H7 (cell line): ENCODE results near the gene FBLN2. TPM values are rescaled to one million over a fixed set of nuclear protein-coding genes. Genes with fewer than 3 reads are reported as not detected.

Source experiments
- DNase-seq: peaks from one replicate; pipeline ENCODE4 v3.0.0; 2012
- H3K27me3 ChIP-seq: 2 replicates; pipeline ENCODE4 v1.6.0; 2011; ENCODE audit warnings: mild to moderate bottlenecking, low read length; ENCODE audit not compliant: control insufficient read depth, insufficient read depth
- H3K36me3 ChIP-seq: replicated peaks from 2 replicates; pipeline ENCODE4 v1.5.1; 2011; ENCODE audit warnings: low read length; ENCODE audit not compliant: control insufficient read depth, insufficient read depth
- H3K4me3 ChIP-seq: 2 replicates; pipeline ENCODE4 v1.5.1; 2011; ENCODE audit warnings: low read depth, mild to moderate bottlenecking, control low read depth, low read length, moderate library complexity; ENCODE audit not compliant: insufficient read depth
- total RNA-seq: library from RNA; depleted of rRNA; stranded (reverse); fragments of >200 nt; shearing (Covaris generic); gene quantifications from 2 replicates; pipeline ENCODE4 v1.2.3, GENCODE V29; 2014

The FBLN2 gene
- total RNA-seq, 1 experiment from 2014 or later = 27.4 TPM

GRCh38 chr3:13612829-13613228, 63.9 kb downstream of the FBLN2 start:
- no peaks in the 10 kb centered on the region for H3K36me3 ChIP-seq
- DNase-seq = no peak
- H3K27me3 ChIP-seq = no peaks in the 10 kb centered on the region
- H3K4me3 ChIP-seq = no peak overlapping the region

- no peaks in the 10 kb centered on the region for H3K36me3 ChIP-seq
Measured at GRCh38 chr3:13613343-13614190, 64.6 kb downstream of the FBLN2 start.

GRCh38 chr3:13614607-13615006, 65.7 kb downstream of the FBLN2 start:
- Histone ChIP-seq H3K4me3 (no peak overlapping the region), H3K27me3 (no peaks in the 10 kb centered on the region), H3K36me3 (no peaks in the 10 kb centered on the region)
- no peak for DNase-seq

More at GRCh38 chr3:13613343-13614190, 64.6 kb downstream of the FBLN2 start:
- Histone ChIP-seq H3K4me3 (no peak overlapping the region), H3K27me3 (no peaks in the 10 kb centered on the region)
- DNase-seq = no peak

GRCh38 chr3:13615019-13615528, 66.1 kb downstream of the FBLN2 start:
- H3K4me3 ChIP-seq = no peak overlapping the region
- no peaks in the 10 kb centered on the region for H3K36me3 ChIP-seq
- no peaks in the 10 kb centered on the region for H3K27me3 ChIP-seq
- DNase-seq = no peak

DNA sequence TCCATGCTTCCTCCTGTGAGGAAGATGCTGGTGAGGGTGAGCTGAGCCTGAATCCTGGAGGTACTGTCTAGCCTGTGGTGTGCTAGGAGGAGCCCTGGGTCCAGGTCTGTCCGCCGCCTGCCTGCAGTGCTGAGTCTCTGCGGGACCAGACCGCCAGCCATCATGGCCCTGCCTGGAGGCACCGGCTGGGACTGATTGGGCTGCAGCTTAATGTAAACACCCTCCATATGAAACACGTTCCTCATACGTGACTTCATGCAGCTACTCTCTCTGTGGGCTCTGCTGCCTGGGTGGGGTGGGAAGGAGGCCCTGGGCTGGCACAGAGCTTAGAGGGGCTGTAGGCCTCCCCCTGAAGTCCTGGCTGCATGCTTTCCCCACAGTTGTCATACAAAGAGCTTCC, 67.4 kb downstream of the FBLN2 start:
- Histone ChIP-seq H3K27me3 (no peaks in the 10 kb centered on the region), H3K4me3 (no peak overlapping the region), H3K36me3 (no peaks in the 10 kb centered on the region)
- DNase-seq = no peak

DNA sequence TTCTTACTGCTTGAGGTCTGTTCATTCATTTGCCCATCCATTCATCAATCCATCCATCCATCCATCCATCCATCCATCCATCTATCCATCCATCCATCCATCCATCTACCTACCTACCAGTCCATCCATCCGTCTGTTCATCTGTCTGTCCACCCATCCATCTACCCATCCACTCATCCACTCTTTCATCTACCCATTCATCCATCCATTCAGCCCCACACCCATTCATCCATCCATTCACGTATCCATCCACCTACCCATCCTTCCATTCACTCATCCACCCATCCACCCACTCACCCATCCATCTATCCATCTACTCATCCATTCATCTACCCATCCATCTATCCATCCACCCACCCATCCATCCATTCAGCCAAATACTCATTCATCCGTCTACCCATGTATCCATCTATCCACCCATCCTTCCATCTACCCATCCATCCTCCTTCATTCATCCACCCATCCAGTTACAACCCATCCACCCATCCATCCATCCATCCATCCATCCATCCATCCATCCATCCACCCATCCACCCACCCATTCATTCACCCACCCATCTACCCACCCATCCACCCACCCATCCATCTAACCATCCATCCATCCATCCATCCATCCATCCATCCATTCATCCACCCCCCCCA, 68.3 kb downstream of the FBLN2 start:
- no peak for DNase-seq
- H3K4me3 ChIP-seq = no peak overlapping the region
- H3K27me3 ChIP-seq = no peaks in the 10 kb centered on the region
- H3K36me3 ChIP-seq = no peaks in the 10 kb centered on the region

DNA sequence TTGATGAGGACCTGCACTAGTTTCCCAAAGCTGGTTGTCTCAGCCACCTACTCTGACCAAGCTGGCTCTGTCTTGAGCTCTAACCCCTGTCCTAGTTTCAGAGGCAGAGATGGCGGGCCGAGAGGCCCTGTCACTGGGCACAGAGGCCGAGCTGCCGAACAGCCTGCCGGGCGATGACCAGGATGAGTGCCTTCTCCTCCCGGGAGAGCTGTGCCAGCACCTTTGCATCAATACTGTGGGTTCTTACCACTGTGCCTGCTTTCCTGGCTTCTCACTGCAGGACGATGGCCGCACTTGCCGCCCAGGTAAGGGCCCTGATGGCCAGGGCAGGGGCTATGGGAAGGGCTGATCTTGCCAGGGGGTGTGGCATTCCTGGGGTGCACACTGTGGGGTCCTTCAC, 69.1 kb downstream of the FBLN2 start:
- DNase-seq = no peak
- H3K36me3 ChIP-seq = no peaks in the 10 kb centered on the region
- H3K4me3 ChIP-seq = no peak overlapping the region
- no peaks in the 10 kb centered on the region for H3K27me3 ChIP-seq

GRCh38 chr3:13618836-13619235, 69.9 kb downstream of the FBLN2 start:
- DNase-seq = peak; percentile 36
- H3K36me3 ChIP-seq = no peaks in the 10 kb centered on the region
- H3K27me3 ChIP-seq = no peaks in the 10 kb centered on the region
- no peak overlapping the region for H3K4me3 ChIP-seq

DNA sequence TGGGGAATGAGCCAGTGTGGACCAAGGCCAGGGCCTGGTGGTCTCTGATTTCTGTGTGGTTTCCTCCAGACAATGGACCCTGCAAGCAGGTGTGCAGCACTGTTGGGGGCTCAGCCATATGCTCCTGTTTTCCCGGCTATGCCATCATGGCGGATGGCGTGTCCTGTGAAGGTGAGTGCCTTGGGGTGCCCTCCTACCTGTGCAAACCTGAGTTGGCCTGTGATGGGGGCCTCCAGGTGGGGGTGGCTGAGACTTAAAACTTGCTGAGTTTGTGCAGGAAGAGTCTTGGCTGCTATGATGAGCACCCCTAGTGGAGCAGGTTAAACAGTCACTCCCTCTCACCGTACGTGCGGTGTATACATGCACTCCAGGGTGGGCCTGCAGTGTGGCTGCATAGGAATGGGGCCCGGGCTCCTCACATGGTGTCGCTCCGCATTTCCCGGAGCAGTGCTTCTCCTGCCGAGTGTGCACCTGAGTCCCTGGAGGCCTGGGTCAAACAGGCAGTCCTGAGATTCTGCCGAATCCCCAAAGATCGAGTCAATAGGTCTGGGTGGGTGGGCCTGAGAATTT, 70.8 kb downstream of the FBLN2 start:
- H3K27me3 ChIP-seq = no peaks in the 10 kb centered on the region
- DNase-seq = peak; percentile 60

GRCh38 chr3:13620281-13620680, 71.4 kb downstream of the FBLN2 start:
- peak; percentile 45 for DNase-seq
- Histone ChIP-seq H3K4me3 (no peak overlapping the region), H3K27me3 (no peaks in the 10 kb centered on the region), H3K36me3 (no peaks in the 10 kb centered on the region)

More for the DNA sequence above, 70.8 kb downstream of the FBLN2 start:
- H3K4me3 ChIP-seq = no peak overlapping the region
- H3K36me3 ChIP-seq = no peaks in the 10 kb centered on the region

DNA sequence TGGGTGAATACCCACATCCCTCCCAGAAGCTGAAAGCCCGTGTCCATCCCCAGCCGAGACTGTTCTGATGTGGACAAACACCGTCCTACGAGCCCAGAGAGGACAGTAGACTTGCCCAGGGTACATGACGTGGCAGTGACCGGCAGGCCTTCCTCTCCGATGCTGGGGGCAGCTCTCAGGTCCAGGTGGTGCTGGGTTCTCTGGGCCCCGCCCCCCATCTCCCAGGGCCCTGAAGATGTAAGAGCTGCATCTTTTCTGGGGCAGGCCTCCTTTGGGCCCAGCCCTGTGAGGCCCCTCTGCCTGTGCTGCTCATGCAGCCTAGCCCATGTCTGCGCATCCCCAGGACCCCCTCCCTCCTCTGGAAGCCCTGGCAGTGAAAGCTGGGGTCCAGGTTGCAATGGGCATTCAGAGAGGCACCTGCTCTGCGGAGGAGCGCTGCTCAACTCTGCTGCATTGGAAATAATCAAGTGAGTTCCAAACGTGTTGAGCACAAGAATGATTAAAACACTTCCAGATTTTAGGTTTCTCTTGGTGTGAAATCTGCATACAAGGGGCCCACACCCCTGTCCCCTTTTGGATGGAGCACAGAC, 71.9 kb downstream of the FBLN2 start:
- DNase-seq = peak; percentile 44
- Histone ChIP-seq H3K36me3 (no peaks in the 10 kb centered on the region), H3K4me3 (no peak overlapping the region), H3K27me3 (no peaks in the 10 kb centered on the region)

DNA sequence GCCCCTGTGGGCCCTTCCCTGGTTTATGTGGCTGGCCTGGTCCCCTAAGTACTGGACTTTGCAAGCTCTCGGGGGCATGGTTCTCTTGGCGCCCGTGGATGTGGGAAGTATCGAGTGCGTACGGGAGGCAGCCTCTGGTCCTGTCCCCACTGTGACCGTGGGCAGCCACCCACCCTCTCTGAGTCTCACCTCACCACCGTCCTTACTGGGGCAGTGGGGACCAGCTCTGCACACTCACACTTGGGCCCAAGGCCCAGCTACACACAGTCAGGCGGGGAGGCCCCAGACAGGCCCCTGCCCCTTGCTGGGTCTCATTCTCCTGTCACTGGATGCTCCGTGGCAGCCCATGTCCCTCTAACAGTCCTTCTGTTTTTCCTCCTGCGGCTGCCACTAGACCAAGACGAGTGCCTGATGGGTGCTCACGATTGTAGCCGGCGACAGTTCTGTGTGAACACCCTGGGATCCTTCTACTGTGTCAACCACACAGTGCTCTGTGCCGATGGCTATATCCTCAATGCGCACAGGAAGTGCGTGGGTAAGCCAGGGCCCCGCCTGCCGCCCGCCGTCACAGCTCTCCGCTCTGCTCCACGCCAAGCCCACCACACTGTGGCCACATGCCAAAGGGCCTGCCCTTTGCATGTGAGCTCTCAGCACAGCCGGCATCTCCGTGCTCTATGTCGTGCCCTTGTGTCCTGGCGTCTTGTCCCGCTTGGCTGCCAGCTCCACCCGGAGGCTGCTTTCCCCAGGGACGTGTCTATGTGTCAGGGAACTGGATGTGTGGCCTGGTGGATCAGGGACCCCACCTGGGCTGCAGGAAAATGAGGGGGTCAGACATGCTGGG, 72.7 kb downstream of the FBLN2 start:
- DNase-seq = peak; percentile 61
- no peaks in the 10 kb centered on the region for H3K27me3 ChIP-seq
- H3K36me3 ChIP-seq = no peaks in the 10 kb centered on the region
- no peak overlapping the region for H3K4me3 ChIP-seq

DNA sequence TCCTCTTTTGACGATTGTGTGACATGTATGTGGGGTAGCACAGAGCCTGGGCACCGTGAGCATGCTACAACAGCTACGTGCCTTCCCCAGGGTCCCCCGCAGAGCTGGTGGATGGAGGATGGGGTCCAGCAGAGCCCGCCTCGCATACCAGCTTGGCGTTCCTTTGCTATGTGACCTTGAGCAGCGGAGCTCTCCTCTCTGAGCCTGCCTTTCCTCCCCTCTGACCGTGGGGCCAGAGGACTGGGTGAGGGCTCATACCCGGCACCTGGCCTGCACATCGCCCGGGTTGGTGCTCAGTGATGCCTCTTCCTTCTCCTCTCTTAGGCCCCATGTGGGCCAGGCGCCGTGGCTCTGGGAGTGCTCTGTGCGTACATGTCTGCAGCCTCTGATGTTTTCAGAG, 73.4 kb downstream of the FBLN2 start:
- H3K27me3 ChIP-seq = no peaks in the 10 kb centered on the region
- H3K4me3 ChIP-seq = no peak overlapping the region
- peak; percentile 43 for DNase-seq
- H3K36me3 ChIP-seq = no peaks in the 10 kb centered on the region

GRCh38 chr3:13623101-13623654, 74.3 kb downstream of the FBLN2 start:
- Histone ChIP-seq H3K4me3 (no peak overlapping the region), H3K27me3 (no peaks in the 10 kb centered on the region), H3K36me3 (no peaks in the 10 kb centered on the region)
- peak; percentile 43 for DNase-seq
